ENCODE results near the gene TESK2.

Gene TESK2

GRCh38 chr1:45430490-45430889, 60.5 kb downstream of the TESK2 start:
- no peak for ATAC-seq
- TF ChIP-seq BACH2 (CRISPR knock-in tag; IDR thresholded peaks at IDR 0.05; ENCODE audit: borderline replicate concordance) (no peak), OSR1 (CRISPR knock-in tag; IDR thresholded peaks at IDR 0.05) (no peak)

DNA sequence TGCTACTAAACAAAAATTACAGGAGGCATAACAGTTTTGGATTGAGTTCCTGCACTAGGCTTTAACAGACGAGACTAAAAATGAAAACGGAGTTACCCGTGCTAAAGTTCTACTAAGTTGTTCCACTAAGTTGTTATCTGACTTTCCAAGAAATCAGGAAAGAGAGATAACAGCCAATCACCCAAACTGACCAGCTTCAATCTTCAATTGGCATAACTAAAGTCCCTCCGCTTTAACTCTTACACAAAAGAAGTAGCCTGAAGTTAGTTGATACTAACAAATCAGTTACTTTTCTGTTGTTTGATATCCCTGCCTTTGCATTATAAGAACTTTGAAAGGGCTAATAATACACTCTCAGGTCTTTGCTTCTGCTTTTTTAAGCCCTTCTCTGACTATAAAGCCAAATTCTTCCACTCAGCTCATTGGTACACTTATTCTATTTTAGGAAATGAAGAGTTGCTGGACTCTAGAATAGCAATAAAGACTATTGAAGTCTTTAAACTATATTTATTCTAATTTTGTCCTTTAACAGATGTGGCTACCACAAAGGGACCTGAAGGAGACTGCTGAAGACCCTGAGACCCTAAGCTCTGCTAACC, 61.3 kb downstream of the TESK2 start:
- ATAC-seq = no peak

GRCh38 chr1:45423906-45424678, 66.9 kb downstream of the TESK2 start:
- ATAC-seq = no peak
- no peak for TF ChIP-seq ARNTL (CRISPR knock-in tag; IDR thresholded peaks at IDR 0.05; ENCODE audit: borderline replicate concordance, low read depth)
- no peak for TF ChIP-seq PPARA (CRISPR knock-in tag; IDR thresholded peaks at IDR 0.05; ENCODE audit: borderline replicate concordance)
- TF ChIP-seq, protein P1, sequence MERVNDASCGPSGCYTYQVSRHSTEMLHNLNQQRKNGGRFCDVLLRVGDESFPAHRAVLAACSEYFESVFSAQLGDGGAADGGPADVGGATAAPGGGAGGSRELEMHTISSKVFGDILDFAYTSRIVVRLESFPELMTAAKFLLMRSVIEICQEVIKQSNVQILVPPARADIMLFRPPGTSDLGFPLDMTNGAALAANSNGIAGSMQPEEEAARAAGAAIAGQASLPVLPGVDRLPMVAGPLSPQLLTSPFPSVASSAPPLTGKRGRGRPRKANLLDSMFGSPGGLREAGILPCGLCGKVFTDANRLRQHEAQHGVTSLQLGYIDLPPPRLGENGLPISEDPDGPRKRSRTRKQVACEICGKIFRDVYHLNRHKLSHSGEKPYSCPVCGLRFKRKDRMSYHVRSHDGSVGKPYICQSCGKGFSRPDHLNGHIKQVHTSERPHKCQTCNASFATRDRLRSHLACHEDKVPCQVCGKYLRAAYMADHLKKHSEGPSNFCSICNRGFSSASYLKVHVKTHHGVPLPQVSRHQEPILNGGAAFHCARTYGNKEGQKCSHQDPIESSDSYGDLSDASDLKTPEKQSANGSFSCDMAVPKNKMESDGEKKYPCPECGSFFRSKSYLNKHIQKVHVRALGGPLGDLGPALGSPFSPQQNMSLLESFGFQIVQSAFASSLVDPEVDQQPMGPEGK (CRISPR knock-in tag; IDR thresholded peaks at IDR 0.05; ENCODE audit: borderline replicate concordance) = no peak
- TF ChIP-seq, protein P2, sequence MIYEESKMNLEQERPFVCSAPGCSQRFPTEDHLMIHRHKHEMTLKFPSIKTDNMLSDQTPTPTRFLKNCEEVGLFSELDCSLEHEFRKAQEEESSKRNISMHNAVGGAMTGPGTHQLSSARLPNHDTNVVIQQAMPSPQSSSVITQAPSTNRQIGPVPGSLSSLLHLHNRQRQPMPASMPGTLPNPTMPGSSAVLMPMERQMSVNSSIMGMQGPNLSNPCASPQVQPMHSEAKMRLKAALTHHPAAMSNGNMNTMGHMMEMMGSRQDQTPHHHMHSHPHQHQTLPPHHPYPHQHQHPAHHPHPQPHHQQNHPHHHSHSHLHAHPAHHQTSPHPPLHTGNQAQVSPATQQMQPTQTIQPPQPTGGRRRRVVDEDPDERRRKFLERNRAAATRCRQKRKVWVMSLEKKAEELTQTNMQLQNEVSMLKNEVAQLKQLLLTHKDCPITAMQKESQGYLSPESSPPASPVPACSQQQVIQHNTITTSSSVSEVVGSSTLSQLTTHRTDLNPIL (CRISPR knock-in tag; IDR thresholded peaks at IDR 0.05; ENCODE audit: low read depth) = no peak
- TF ChIP-seq, protein P3, sequence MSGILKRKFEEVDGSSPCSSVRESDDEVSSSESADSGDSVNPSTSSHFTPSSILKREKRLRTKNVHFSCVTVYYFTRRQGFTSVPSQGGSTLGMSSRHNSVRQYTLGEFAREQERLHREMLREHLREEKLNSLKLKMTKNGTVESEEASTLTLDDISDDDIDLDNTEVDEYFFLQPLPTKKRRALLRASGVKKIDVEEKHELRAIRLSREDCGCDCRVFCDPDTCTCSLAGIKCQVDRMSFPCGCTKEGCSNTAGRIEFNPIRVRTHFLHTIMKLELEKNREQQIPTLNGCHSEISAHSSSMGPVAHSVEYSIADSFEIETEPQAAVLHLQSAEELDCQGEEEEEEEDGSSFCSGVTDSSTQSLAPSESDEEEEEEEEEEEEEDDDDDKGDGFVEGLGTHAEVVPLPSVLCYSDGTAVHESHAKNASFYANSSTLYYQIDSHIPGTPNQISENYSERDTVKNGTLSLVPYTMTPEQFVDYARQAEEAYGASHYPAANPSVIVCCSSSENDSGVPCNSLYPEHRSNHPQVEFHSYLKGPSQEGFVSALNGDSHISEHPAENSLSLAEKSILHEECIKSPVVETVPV (CRISPR knock-in tag; IDR thresholded peaks at IDR 0.05) = no peak
- no peak for TF ChIP-seq CSDC2 (CRISPR knock-in tag; IDR thresholded peaks at IDR 0.05)
- no peak for TF ChIP-seq RARB (CRISPR knock-in tag; IDR thresholded peaks at IDR 0.05)
- no peak for TF ChIP-seq ZFP3 (CRISPR knock-in tag; IDR thresholded peaks at IDR 0.05)

More for the DNA sequence above, 61.3 kb downstream of the TESK2 start:
- TF ChIP-seq GLIS3 (CRISPR knock-in tag; IDR thresholded peaks at IDR 0.05) (no peak), ZFP3 (CRISPR knock-in tag; IDR thresholded peaks at IDR 0.05) (no peak), CSDC2 (CRISPR knock-in tag; IDR thresholded peaks at IDR 0.05) (no peak), BACH2 (CRISPR knock-in tag; IDR thresholded peaks at IDR 0.05; ENCODE audit: borderline replicate concordance) (no peak), ISL1 (CRISPR knock-in tag; IDR thresholded peaks at IDR 0.05) (no peak), ARNTL (CRISPR knock-in tag; IDR thresholded peaks at IDR 0.05; ENCODE audit: borderline replicate concordance, low read depth) (no peak), ZFP30 (CRISPR knock-in tag; IDR thresholded peaks at IDR 0.05) (no peak)

GRCh38 chr1:45421935-45422334, 69.0 kb downstream of the TESK2 start:
- no peak for ATAC-seq
- TF ChIP-seq ZC3H10 (CRISPR knock-in tag; IDR thresholded peaks at IDR 0.05) (no peak), OSR1 (CRISPR knock-in tag; IDR thresholded peaks at IDR 0.05) (no peak), TCF4 (CRISPR knock-in tag; IDR thresholded peaks at IDR 0.05; ENCODE audit: borderline replicate concordance) (no peak), ZFP30 (CRISPR knock-in tag; IDR thresholded peaks at IDR 0.05) (no peak), CSDC2 (CRISPR knock-in tag; IDR thresholded peaks at IDR 0.05) (no peak), ZFP3 (CRISPR knock-in tag; IDR thresholded peaks at IDR 0.05) (no peak), RARB (CRISPR knock-in tag; IDR thresholded peaks at IDR 0.05) (no peak), TOX (CRISPR knock-in tag; IDR thresholded peaks at IDR 0.05; ENCODE audit: borderline replicate concordance) (no peak), SNAI2 (CRISPR knock-in tag; IDR thresholded peaks at IDR 0.05) (no peak), PPARA (CRISPR knock-in tag; IDR thresholded peaks at IDR 0.05; ENCODE audit: borderline replicate concordance) (no peak), ZNF565 (CRISPR knock-in tag; conservative IDR thresholded peaks at IDR 0.05; ENCODE audit: low read depth) (no peak), ESRRG (CRISPR knock-in tag; IDR thresholded peaks at IDR 0.05) (no peak), ZNF70 (CRISPR knock-in tag; IDR thresholded peaks at IDR 0.05) (no peak), BACH2 (CRISPR knock-in tag; IDR thresholded peaks at IDR 0.05; ENCODE audit: borderline replicate concordance) (no peak)
- TF ChIP-seq, protein P4, sequence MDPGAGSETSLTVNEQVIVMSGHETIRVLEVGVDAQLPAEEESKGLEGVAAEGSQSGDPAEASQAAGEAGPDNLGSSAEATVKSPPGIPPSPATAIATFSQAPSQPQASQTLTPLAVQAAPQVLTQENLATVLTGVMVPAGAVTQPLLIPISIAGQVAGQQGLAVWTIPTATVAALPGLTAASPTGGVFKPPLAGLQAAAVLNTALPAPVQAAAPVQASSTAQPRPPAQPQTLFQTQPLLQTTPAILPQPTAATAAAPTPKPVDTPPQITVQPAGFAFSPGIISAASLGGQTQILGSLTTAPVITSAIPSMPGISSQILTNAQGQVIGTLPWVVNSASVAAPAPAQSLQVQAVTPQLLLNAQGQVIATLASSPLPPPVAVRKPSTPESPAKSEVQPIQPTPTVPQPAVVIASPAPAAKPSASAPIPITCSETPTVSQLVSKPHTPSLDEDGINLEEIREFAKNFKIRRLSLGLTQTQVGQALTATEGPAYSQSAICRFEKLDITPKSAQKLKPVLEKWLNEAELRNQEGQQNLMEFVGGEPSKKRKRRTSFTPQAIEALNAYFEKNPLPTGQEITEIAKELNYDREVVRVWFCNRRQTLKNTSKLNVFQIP (CRISPR knock-in tag; IDR thresholded peaks at IDR 0.05; ENCODE audit: borderline replicate concordance, low read depth) = no peak
- TF ChIP-seq, protein P3 (CRISPR knock-in tag; IDR thresholded peaks at IDR 0.05) = no peak
- TF ChIP-seq, protein P5, sequence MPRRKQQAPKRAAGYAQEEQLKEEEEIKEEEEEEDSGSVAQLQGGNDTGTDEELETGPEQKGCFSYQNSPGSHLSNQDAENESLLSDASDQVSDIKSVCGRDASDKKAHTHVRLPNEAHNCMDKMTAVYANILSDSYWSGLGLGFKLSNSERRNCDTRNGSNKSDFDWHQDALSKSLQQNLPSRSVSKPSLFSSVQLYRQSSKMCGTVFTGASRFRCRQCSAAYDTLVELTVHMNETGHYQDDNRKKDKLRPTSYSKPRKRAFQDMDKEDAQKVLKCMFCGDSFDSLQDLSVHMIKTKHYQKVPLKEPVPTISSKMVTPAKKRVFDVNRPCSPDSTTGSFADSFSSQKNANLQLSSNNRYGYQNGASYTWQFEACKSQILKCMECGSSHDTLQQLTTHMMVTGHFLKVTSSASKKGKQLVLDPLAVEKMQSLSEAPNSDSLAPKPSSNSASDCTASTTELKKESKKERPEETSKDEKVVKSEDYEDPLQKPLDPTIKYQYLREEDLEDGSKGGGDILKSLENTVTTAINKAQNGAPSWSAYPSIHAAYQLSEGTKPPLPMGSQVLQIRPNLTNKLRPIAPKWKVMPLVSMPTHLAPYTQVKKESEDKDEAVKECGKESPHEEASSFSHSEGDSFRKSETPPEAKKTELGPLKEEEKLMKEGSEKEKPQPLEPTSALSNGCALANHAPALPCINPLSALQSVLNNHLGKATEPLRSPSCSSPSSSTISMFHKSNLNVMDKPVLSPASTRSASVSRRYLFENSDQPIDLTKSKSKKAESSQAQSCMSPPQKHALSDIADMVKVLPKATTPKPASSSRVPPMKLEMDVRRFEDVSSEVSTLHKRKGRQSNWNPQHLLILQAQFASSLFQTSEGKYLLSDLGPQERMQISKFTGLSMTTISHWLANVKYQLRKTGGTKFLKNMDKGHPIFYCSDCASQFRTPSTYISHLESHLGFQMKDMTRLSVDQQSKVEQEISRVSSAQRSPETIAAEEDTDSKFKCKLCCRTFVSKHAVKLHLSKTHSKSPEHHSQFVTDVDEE (CRISPR knock-in tag; IDR thresholded peaks at IDR 0.05) = no peak
- TF ChIP-seq, protein P2 (CRISPR knock-in tag; IDR thresholded peaks at IDR 0.05; ENCODE audit: low read depth) = no peak
